Measurements from ENCODE around the gene NDOR1. TPM values are rescaled to one million over a fixed set of nuclear protein-coding genes. Genes with fewer than 3 reads are reported as not detected.

NDOR1 gene
- total RNA-seq, 2 experiments from 2014 or later = 27.7 to 30.0 TPM

DNA sequence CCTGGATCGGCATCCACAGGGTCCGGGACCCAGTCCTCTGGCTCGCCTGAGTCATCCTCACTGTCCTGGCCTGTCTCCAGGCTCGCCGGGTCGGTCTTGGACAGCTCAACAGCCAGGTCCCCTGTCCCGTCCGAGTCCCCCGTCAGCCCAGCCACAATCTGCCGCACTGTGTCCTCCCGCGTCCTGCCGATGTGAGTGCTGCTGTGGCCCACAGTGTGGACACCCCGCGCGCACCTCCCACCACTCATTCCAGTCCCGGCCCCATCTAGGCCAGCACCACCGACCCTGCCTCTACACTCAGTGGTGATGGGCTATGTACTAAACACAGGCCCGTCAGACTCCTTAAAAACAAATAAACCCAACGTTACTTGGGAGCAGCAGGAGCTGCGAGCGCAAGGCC lies 23.8 kb upstream of the NDOR1 start:
- DNase-seq = no peak
- peaks cover 21% of the 10 kb centered on the region for H3K36me3 Mint-ChIP-seq (ENCODE audit: low read depth)
- POLR2A ChIA-PET = no interaction called here
- H3K4me1 Mint-ChIP-seq = peaks cover 7% of the 10 kb centered on the region
- CTCF ChIA-PET = no interaction called here
- no peak overlapping the region for H3K27ac Mint-ChIP-seq
- no peaks in the 10 kb centered on the region for H3K27me3 Mint-ChIP-seq
- no peak overlapping the region for H3K4me3 Mint-ChIP-seq
- H3K9me3 Mint-ChIP-seq = no peaks in the 10 kb centered on the region

DNA sequence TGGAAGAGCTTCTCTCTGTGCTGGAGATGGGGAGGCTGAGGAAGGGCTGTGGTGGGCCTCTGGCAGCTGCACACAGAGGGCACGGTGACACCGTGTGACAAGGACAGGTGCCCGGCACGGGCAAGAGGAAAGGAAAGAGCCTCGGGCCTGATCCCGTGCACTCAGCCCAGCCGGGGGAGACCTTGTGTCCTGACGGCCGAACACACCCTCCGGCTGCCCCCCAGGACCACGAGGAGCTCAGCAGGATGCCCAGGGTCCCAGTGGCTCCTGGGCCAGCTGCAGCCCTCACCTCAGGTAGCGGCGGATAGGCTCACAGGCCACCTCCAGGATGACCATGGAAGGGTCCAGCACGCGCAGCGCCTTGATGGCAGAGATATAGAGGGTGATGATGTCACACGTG lies 22.7 kb upstream of the NDOR1 start:
- Mint-ChIP-seq H3K4me3 (no peak overlapping the region), H3K4me1 (peaks cover 19% of the 10 kb centered on the region), H3K36me3 (ENCODE audit: low read depth) (peaks cover 20% of the 10 kb centered on the region), H3K27me3 (no peaks in the 10 kb centered on the region), H3K27ac (no peak overlapping the region), H3K9me3 (no peaks in the 10 kb centered on the region)
- ChIA-PET POLR2A (interaction anchor here (0.8 to 1.1 kb wide), 2 partner anchors 11 to 18 kb away, joined by 3 to 4 read pairs; partner anchors contain the start of gene TPRN), CTCF (no interaction called here)
- DNase-seq = no peak

DNA sequence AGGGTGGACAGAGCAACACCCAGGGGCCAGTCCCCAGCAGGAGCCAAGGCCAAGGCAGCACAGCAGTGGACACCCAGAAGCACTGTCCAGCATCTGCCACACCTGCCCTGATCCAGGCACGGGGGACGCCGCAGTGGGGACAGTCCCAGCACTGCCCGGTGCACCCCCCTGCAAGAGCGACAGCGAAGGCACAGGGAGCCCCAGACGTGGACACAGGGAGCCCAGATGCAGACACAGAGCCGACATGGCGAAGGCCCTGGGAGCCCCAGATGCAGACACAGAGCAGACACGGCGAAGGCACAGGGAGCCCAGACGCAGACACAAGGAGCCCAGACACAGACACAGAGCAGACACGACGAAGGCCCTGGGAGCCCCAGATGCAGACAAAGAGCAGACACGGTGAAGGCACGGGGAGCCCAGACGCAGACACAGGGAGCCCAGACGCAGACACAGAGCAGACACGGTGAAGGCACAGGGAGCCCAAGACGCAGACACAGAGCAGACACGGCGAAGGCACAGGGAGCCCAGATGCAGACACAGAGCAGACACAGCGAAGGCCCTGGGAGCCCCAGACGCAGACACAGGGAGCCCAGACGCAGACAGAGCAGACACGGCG lies 21.4 kb upstream of the NDOR1 start:
- Mint-ChIP-seq H3K9me3 (no peaks in the 10 kb centered on the region), H3K36me3 (ENCODE audit: low read depth) (peaks cover 25% of the 10 kb centered on the region), H3K4me3 (no peak overlapping the region), H3K4me1 (peaks cover 24% of the 10 kb centered on the region), H3K27ac (no peak overlapping the region), H3K27me3 (no peaks in the 10 kb centered on the region)
- CTCF ChIA-PET = no interaction called here
- DNase-seq = no peak
- POLR2A ChIA-PET = interaction anchor here (1.1 kb wide), 1 partner anchor 16 kb away, joined by 4 read pairs; the partner anchor contains the start of gene TPRN

DNA sequence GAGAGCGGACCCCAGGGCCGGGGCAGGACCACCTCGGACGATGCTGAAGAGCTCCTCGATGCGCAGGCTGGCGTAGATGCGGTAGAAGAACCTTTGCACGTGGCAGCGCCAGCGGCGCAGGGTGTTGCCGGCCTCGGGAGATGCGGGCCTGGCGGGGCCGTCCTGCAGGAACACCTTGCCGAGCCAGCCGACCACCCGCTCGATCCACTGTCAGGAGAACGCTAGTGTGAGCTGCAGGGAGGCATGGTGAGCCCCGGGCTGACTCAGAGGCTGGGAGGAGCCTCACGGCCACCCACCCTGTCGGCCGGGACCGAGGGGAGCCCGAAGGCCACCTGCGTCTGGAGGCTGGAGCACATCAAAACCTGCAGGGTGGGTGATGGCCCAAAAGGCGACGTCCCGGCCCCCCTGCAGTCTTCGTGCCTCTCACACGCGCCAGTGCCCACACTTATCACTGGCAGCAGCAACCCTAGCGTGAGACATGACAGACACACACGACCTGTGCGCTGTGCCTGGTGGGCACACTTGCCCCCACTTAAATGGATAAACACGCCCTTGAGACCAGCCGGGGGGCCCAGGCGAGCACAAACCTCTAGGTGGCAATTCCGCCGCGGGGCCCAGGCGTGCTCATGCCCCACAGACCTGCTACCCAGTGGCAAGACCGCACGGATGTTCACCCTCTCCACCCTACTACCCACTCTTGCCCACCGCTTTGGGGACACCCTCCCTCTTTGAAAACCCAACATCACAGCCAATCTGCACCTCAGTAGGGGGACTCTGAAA lies 20.4 kb upstream of the NDOR1 start:
- H3K9me3 Mint-ChIP-seq = no peaks in the 10 kb centered on the region
- no peaks in the 10 kb centered on the region for H3K27me3 Mint-ChIP-seq
- peaks cover 30% of the 10 kb centered on the region for H3K36me3 Mint-ChIP-seq (ENCODE audit: low read depth)
- no peak overlapping the region for H3K4me3 Mint-ChIP-seq
- H3K4me1 Mint-ChIP-seq = peaks cover 34% of the 10 kb centered on the region
- no peak for DNase-seq
- ChIA-PET CTCF (no interaction called here), POLR2A (no interaction called here)
- H3K27ac Mint-ChIP-seq = no peak overlapping the region

DNA sequence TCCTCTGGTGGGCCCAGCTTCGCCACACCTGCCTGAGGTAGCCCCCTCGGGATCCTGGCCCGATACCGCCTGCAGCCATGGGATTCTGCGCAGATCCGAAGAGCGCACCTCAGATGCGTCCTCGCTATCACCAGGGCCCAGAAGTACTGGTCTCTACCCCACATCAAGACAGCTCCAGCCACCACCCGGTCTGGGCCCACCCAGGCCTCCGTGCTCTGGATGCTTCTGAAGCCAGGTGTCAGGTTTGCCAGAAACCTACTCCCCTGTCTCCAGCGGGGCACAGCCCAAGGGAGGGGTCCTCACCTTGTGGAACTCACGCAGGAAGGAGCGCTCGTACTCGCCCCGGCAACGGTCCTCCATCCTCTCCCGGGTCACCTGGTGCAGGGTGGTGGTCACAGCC lies 19.6 kb upstream of the NDOR1 start:
- CTCF ChIA-PET = no interaction called here
- POLR2A ChIA-PET = no interaction called here
- DNase-seq = no peak
- no peaks in the 10 kb centered on the region for H3K27me3 Mint-ChIP-seq
- no peak overlapping the region for H3K4me3 Mint-ChIP-seq
- H3K4me1 Mint-ChIP-seq = peaks cover 40% of the 10 kb centered on the region
- H3K9me3 Mint-ChIP-seq = no peaks in the 10 kb centered on the region
- no peak overlapping the region for H3K27ac Mint-ChIP-seq
- peaks cover 35% of the 10 kb centered on the region for H3K36me3 Mint-ChIP-seq (ENCODE audit: low read depth)

DNA sequence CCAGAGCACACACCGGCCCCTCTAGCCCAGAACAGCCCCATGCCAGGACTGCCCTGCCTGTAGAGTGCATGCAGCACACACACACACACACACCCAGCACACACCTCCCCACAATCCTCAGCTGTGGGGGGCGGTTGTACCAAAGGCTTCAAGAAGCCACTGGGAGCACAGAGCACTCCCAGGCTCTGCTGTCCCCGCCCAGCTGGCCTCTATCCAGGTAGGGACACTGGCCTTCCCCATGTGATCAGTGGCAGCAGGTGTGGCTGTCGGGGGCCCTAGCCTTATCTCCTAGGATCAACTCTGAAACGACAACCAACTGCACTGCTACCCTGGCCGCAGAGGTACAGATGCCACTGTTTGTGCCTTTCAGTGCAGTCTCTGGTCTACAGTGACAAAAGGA lies 19.1 kb upstream of the NDOR1 start:
- Mint-ChIP-seq H3K9me3 (no peaks in the 10 kb centered on the region), H3K27ac (peak overlapping the region; percentile 94), H3K36me3 (ENCODE audit: low read depth) (peaks cover 35% of the 10 kb centered on the region), H3K4me3 (peak overlapping the region; percentile 93), H3K27me3 (no peaks in the 10 kb centered on the region), H3K4me1 (peaks cover 40% of the 10 kb centered on the region)
- DNase-seq = no peak
- CTCF ChIA-PET = no interaction called here
- POLR2A ChIA-PET = no interaction called here

DNA sequence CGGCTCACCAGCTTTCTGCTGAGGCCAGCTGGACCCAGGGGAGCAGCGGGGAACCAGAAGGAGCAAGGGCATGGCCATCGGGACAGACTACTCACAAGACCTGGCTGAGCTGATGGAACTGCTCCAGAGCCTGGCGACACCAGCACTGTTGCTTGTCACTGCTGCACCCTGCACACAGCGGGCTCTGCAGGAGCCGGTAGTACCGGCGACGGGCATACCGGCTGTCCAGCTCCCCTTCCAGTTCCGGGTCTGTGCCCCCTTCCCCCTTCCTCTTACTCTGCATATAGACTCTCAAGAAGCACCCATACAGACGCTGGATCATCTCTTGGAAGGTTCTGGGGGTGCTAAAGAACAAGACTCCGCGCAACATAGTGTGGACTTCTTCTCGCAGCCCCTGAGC lies 18.1 kb upstream of the NDOR1 start:
- no peaks in the 10 kb centered on the region for H3K9me3 Mint-ChIP-seq
- H3K27me3 Mint-ChIP-seq = no peaks in the 10 kb centered on the region
- peak overlapping the region; percentile 93 for H3K4me3 Mint-ChIP-seq
- ChIA-PET CTCF (interaction anchor here (0.5 to 2.8 kb wide), 4 partner anchors 17 to 218 kb away, joined by 3 to 12 read pairs (median 8); partner anchors contain the start of gene RNF208), POLR2A (interaction anchor here (0.7 to 3.1 kb wide), 17 partner anchors 11 to 702 kb away, joined by 3 to 30 read pairs (median 9); partner anchors contain the start of genes CYSRT1, LRRC26, MAN1B1 and RNF208)
- H3K27ac Mint-ChIP-seq = peak overlapping the region; percentile 94
- DNase-seq = no peak
- H3K4me1 Mint-ChIP-seq = peaks cover 40% of the 10 kb centered on the region
- peaks cover 31% of the 10 kb centered on the region for H3K36me3 Mint-ChIP-seq (ENCODE audit: low read depth)

DNA sequence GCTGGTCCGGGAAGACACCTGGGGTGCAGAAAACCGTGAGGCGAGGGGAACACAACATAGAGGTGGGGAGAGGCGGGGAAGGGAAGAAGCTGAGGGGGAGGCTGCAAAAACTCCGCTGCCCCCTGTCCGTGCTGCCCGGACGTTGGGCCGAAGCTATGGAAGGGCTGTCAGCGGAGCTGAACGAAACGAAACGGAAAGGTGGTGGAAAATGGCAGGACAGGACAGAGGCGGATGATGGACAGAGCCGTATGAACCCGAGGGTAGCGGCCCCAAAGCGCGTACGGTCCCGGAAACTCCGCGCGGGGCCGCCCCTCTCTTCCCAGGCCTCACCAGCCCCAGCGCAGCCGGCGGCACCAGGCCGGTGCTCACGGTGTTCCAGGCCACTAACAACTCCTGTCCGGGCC lies 17.4 kb upstream of the NDOR1 start:
- peak overlapping the region; percentile 94 for H3K27ac Mint-ChIP-seq
- no peaks in the 10 kb centered on the region for H3K27me3 Mint-ChIP-seq
- ChIA-PET POLR2A (interaction anchor here (0.7 to 3.1 kb wide), 22 partner anchors 10 to 703 kb away, joined by 3 to 30 read pairs (median 6); partner anchors contain the start of genes CYSRT1, LRRC26, MAN1B1 and RNF208), CTCF (interaction anchor here (0.5 to 2.8 kb wide), 6 partner anchors 13 to 218 kb away, joined by 3 to 12 read pairs (median 11); partner anchors contain the start of genes RNF208 and TPRN)
- peaks cover 31% of the 10 kb centered on the region for H3K36me3 Mint-ChIP-seq (ENCODE audit: low read depth)
- no peak for DNase-seq
- peak overlapping the region; percentile 93 for H3K4me3 Mint-ChIP-seq
- no peaks in the 10 kb centered on the region for H3K9me3 Mint-ChIP-seq
- peaks cover 40% of the 10 kb centered on the region for H3K4me1 Mint-ChIP-seq

DNA sequence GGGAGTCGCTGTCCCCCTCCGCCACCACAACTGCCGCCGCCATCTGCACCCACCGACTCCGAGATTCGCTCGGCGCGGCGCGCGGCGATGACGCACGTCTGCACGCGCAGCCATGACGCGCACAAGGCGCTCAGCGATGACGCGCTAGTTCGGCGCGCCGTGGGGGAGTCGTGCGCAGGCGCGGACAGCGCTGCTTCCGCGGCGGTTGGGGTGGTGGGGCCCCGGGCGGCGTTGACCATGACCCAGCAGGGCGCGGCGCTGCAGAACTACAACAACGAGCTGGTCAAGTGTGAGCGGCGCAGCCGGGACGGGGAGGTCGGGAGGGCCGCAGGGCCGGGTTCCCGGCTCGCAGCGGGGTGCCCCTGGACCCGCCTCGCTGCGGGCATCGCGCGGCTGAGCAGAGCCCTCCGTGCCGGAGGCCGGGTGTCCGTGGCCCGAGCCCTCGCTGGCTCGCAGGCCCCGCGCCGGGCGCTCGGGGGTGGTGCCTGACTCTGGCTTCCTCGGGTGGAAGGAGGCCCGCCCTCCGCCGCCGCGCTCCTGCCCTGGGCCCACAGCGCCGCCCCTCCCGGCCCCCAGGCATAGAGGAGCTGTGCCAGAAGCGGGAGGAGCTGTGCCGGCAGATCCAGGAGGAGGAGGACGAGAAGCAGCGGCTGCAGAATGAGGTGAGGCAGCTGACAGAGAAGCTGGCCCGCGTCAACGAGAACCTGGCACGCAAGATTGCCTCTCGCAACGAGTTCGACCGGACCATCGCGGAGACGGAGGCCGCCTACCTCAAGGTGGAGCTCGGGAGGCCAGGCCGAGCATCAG lies 16.8 kb upstream of the NDOR1 start, which contains the start of the genes ANAPC2 and SSNA1:
Gene ANAPC2 (minus strand): TSS at position 71 of the 807 bp plus-strand sequence. CDS start 28 bp downstream, at position 43.
Gene SSNA1 (plus strand): TSS at position 187 of the 807 bp plus-strand sequence. CDS start 51 bp downstream, at position 238.
- ChIA-PET POLR2A (interaction anchor here (0.6 to 3.1 kb wide), 31 partner anchors 10 to 791 kb away, joined by 3 to 30 read pairs (median 5); partner anchors contain the start of genes CYSRT1, GRIN1, LRRC26 and MAN1B1), CTCF (interaction anchor here (0.7 to 2.8 kb wide), 13 partner anchors 12 to 160 kb away, joined by 3 to 12 read pairs (median 6); partner anchors contain the start of genes MAN1B1, RNF208, RNF224 and TPRN)
- DNase-seq = peak; percentile 94
- peaks cover 40% of the 10 kb centered on the region for H3K4me1 Mint-ChIP-seq
- peak within 1 kb of the TSS; percentile 97 for H3K27ac Mint-ChIP-seq
- H3K36me3 Mint-ChIP-seq (ENCODE audit: low read depth) = peaks cover 28% of the 10 kb centered on the region
- H3K9me3 Mint-ChIP-seq = no peaks in the 10 kb centered on the region
- H3K27me3 Mint-ChIP-seq = no peaks in the 10 kb centered on the region
- H3K4me3 Mint-ChIP-seq = peak within 1 kb of the TSS; percentile 93

DNA sequence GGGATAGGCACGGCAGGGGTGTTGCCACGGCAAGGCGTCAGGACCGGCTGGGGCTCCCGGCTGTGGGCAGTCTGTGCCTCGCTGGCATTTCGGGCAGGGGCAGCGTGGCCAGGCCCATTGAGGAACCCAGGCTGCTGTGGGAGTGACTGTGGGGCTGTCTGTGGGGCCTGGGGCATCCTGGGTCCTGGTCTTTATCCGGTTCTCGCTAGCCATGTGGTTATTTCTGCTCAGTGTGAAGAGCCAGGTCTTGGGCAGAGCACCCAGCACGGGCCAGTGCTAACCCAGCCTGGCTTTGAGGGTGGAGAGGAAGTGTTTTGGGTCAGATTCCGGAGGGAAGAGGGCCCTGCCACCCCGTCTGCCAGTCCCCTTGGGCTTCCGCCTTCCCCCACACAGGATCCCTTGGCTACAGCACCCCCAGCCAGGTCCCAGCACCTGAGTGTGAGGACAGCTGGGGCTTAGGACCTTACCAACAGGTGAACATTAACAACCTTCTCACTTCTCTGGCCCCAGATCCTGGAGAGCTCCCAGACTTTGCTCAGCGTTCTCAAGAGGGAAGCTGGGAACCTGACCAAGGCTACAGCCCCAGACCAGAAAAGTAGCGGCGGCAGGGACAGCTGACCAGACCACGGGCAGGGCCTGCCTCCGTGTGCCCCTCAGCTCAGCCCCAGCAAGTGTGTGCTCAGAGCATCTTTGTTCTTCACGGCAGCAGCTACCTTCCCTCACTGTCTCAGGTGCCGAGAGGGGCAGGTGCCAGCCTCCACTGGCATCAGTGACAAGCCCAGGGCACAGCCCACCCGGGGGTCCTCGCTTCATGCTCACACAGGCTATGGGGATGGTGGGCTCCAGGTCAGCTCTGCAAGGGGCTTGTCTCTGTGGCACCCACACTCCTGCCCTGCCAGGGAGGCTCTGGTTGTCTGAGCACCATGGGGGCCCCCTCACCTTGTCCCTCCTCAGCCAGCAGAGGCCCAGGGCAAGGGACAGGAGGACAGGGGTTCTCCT lies 15.9 kb upstream of the NDOR1 start:
- peak overlapping the region; percentile 97 for H3K27ac Mint-ChIP-seq

DNA sequence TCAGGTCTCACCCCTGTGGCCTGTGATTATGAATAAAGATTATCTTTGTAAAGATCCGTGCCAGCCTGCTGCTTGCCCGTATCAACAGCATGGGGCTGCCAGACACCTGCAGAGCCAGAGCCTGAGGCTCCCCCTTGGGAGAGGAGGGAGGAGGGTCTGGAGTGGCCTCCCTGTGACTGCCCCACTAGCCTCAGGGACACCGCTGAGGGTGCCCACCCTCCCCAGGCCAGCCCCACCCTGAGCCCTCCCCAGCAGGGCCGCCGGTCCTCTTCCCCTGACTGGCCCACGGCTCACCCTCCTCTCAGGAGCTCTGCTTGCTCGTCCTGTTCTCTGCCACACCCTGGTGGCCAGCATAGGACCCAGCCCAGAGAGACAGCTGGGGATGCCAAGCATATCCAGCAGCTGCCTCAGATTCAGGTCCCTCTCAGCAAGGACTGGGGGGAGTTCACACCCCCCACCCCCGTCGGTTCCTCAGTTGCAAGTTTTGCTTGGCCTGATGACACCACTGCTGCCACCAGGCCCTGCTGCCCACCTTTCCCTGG lies 15.1 kb upstream of the NDOR1 start:
- Mint-ChIP-seq H3K4me1 (peaks cover 38% of the 10 kb centered on the region), H3K36me3 (ENCODE audit: low read depth) (peaks cover 18% of the 10 kb centered on the region), H3K4me3 (peak overlapping the region; percentile 91), H3K9me3 (no peaks in the 10 kb centered on the region), H3K27ac (peak overlapping the region; percentile 61), H3K27me3 (no peaks in the 10 kb centered on the region)
- DNase-seq = no peak
- ChIA-PET CTCF (interaction anchor here (1.5 to 2.8 kb wide), 3 partner anchors 14 to 36 kb away, joined by 6 to 12 read pairs (median 11); partner anchors contain the start of genes RNF208 and RNF224), POLR2A (interaction anchor here (1.8 kb wide), 1 partner anchor 95 kb away, joined by 8 read pairs; no protein-coding TSS in a partner anchor)

More for the DNA sequence above, 15.9 kb upstream of the NDOR1 start:
- Mint-ChIP-seq H3K4me1 (peaks cover 38% of the 10 kb centered on the region), H3K36me3 (ENCODE audit: low read depth) (peaks cover 19% of the 10 kb centered on the region), H3K9me3 (no peaks in the 10 kb centered on the region), H3K4me3 (peak overlapping the region; percentile 91), H3K27me3 (no peaks in the 10 kb centered on the region)
- POLR2A ChIA-PET = interaction anchor here (0.7 to 3.1 kb wide), 24 partner anchors 9 to 792 kb away, joined by 3 to 30 read pairs (median 6); partner anchors contain the start of genes CYSRT1, GRIN1, MAN1B1 and RNF208
- DNase-seq = no peak
- CTCF ChIA-PET = interaction anchor here (0.7 to 2.8 kb wide), 13 partner anchors 11 to 160 kb away, joined by 3 to 12 read pairs (median 6); partner anchors contain the start of genes MAN1B1, RNF208, RNF224 and TPRN

All from activated CD4-positive, alpha-beta memory T cell treated with anti-CD3 and anti-CD28 coated beads, Interleukin-2, amount 10 ng/mL, durations not matched to agents 7 days and 5 days (primary cell).